ENCODE data around the gene TP53TG5.

Gene TP53TG5

GRCh38 chr20:45344168-45344860 lies 33.8 kb downstream of the TP53TG5 start:
- DNase-seq = no peak

- no peak for DNase-seq
Measured at GRCh38 chr20:45343532-45344167, 34.5 kb downstream of the TP53TG5 start.

- DNase-seq = no peak
Measured at GRCh38 chr20:45342855-45343531, 35.1 kb downstream of the TP53TG5 start.

GRCh38 chr20:45341939-45342854 lies 35.9 kb downstream of the TP53TG5 start:
- DNase-seq = no peak

GRCh38 chr20:45341579-45341938 lies 36.6 kb downstream of the TP53TG5 start:
- no peak for DNase-seq

- DNase-seq = no peak
Measured at GRCh38 chr20:45340951-45341350, 37.2 kb downstream of the TP53TG5 start.

GRCh38 chr20:45340236-45340847 lies 37.8 kb downstream of the TP53TG5 start:
- DNase-seq = no peak

- DNase-seq = no peak
Measured at GRCh38 chr20:45339799-45340198, 38.3 kb downstream of the TP53TG5 start.

- no peak for DNase-seq
Measured at GRCh38 chr20:45339084-45339483, 39.0 kb downstream of the TP53TG5 start.

GRCh38 chr20:45338121-45339030 lies 39.7 kb downstream of the TP53TG5 start:
- no peak for DNase-seq

GRCh38 chr20:45337367-45338120 lies 40.6 kb downstream of the TP53TG5 start:
- DNase-seq = peak; percentile 26

- no peak for DNase-seq
Measured at GRCh38 chr20:45336530-45337366, 41.4 kb downstream of the TP53TG5 start.

- no peak for DNase-seq
Measured at GRCh38 chr20:45330476-45330875, 47.6 kb downstream of the TP53TG5 start.

- DNase-seq = no peak
Measured at GRCh38 chr20:45329497-45330319, 48.4 kb downstream of the TP53TG5 start.

GRCh38 chr20:45328451-45328850 lies 49.7 kb downstream of the TP53TG5 start:
- no peak for DNase-seq

- DNase-seq = no peak
Measured at GRCh38 chr20:45325371-45325770, 52.8 kb downstream of the TP53TG5 start.

GRCh38 chr20:45323731-45324130 lies 54.4 kb downstream of the TP53TG5 start:
- no peak for DNase-seq

GRCh38 chr20:45322952-45323383 lies 55.2 kb downstream of the TP53TG5 start:
- no peak for DNase-seq
